Measurements from ENCODE around the gene SLC4A3.

Gene SLC4A3

GRCh38 chr2:219612577-219613286, 14.7 kb upstream of the SLC4A3 start:
- FAIRE-seq, result no peak

GRCh38 chr2:219613461-219614070, 13.9 kb upstream of the SLC4A3 start:
- no peak for FAIRE-seq

- no peak for FAIRE-seq
Measured at GRCh38 chr2:219614076-219614860, 13.2 kb upstream of the SLC4A3 start.

- FAIRE-seq, result no peak
Measured at GRCh38 chr2:219615036-219615435, 12.4 kb upstream of the SLC4A3 start.

- no peak for FAIRE-seq
Measured at GRCh38 chr2:219615894-219616293, 11.5 kb upstream of the SLC4A3 start.

GRCh38 chr2:219616550-219616949, 10.9 kb upstream of the SLC4A3 start:
- no peak for FAIRE-seq

- no peak for FAIRE-seq
Measured at GRCh38 chr2:219618733-219619122, 8.7 kb upstream of the SLC4A3 start.

GRCh38 chr2:219619235-219619634, 8.2 kb upstream of the SLC4A3 start:
- no peak for FAIRE-seq

- FAIRE-seq, result no peak
Measured at GRCh38 chr2:219620546-219620945, 6.9 kb upstream of the SLC4A3 start.

- no peak for FAIRE-seq
Measured at GRCh38 chr2:219621935-219622334, 5.5 kb upstream of the SLC4A3 start.

- FAIRE-seq, result no peak
Measured at GRCh38 chr2:219622472-219622871, 5.0 kb upstream of the SLC4A3 start.

GRCh38 chr2:219624565-219624964, 2.9 kb upstream of the SLC4A3 start:
- no peak for FAIRE-seq

GRCh38 chr2:219625179-219625578, 2.3 kb upstream of the SLC4A3 start:
- no peak for FAIRE-seq

GRCh38 chr2:219626540-219626939, 890 bp upstream of the SLC4A3 start:
- no peak for FAIRE-seq

- no peak for FAIRE-seq
Measured at GRCh38 chr2:219628235-219628985, 980 bp downstream of the SLC4A3 start.

- FAIRE-seq, result no peak
Measured at GRCh38 chr2:219628986-219629901, 1.8 kb downstream of the SLC4A3 start.

GRCh38 chr2:219629976-219630695, 2.7 kb downstream of the SLC4A3 start:
- FAIRE-seq, result no peak

GRCh38 chr2:219630770-219631405, 3.5 kb downstream of the SLC4A3 start:
- FAIRE-seq, result no peak

GRCh38 chr2:219631406-219631891, 4.0 kb downstream of the SLC4A3 start:
- FAIRE-seq, result no peak

- no peak for FAIRE-seq
Measured at GRCh38 chr2:219631904-219632759, 4.7 kb downstream of the SLC4A3 start.

All from G401.6 (cell line).